Natural killer cell treated with Interleukin-12 subunit alpha and Interleukin-12 subunit beta and Interleukin-15 and Interleukin-18, amount 100 ng/mL, for 72 hours (primary cell): ENCODE measurements around the gene CCDC92. TPM values are rescaled to one million over a fixed set of nuclear protein-coding genes. Genes with fewer than 3 reads are reported as not detected.

Source experiments
- ATAC-seq, 2 donors: fragments of 150-1000 bp; cut with Tn5 transposase in 1 of 2; sonication (Bioruptor Pico), chemical (Tn5 transposase) in 1 of 2; 2 replicates each; pipeline ENCODE4 v1.10.0; 2021
- DNase-seq: peaks from one replicate; pipeline ENCODE4 v3.0.0; 2022; ENCODE audit warnings: low spot score
- H3K27ac Mint-ChIP-seq, 2 donors: 1 replicate in 1 of 2; 2 replicates in 1 of 2; pipeline ENCODE4 v1.8.0; 2022; ENCODE audit warnings: mixed read lengths in 2 of 2, mild to moderate bottlenecking in 1 of 2, moderate library complexity in 1 of 2
- H3K27me3 Mint-ChIP-seq, 2 donors: 1 replicate in 1 of 2; 2 replicates in 1 of 2; pipeline ENCODE4 v1.8.0; 2022; ENCODE audit warnings: mixed read lengths in 2 of 2
- H3K36me3 Mint-ChIP-seq: one replicate; pipeline ENCODE4 v1.8.0; 2022; ENCODE audit warnings: mixed read lengths
- H3K4me1 Mint-ChIP-seq, 2 donors: 1 replicate in 1 of 2; 2 replicates in 1 of 2; pipeline ENCODE4 v1.8.0; 2022; ENCODE audit warnings: low read depth in 2 of 2, mixed read lengths in 2 of 2, mild to moderate bottlenecking in 1 of 2
- H3K4me3 Mint-ChIP-seq: one replicate; pipeline ENCODE4 v1.8.0; 2022; ENCODE audit warnings: mixed read lengths
- H3K9me3 Mint-ChIP-seq: 2 replicates; pipeline ENCODE4 v1.8.0; 2022; ENCODE audit warnings: mixed read lengths
- total RNA-seq, 2 donors: library from RNA; stranded (reverse); gene quantifications; one replicate each; pipeline ENCODE4 v1.2.3, GENCODE V29; 2022

The CCDC92 gene
- total RNA-seq, 2 donors from 2014 or later = 12.9 to 16.2 TPM

DNA sequence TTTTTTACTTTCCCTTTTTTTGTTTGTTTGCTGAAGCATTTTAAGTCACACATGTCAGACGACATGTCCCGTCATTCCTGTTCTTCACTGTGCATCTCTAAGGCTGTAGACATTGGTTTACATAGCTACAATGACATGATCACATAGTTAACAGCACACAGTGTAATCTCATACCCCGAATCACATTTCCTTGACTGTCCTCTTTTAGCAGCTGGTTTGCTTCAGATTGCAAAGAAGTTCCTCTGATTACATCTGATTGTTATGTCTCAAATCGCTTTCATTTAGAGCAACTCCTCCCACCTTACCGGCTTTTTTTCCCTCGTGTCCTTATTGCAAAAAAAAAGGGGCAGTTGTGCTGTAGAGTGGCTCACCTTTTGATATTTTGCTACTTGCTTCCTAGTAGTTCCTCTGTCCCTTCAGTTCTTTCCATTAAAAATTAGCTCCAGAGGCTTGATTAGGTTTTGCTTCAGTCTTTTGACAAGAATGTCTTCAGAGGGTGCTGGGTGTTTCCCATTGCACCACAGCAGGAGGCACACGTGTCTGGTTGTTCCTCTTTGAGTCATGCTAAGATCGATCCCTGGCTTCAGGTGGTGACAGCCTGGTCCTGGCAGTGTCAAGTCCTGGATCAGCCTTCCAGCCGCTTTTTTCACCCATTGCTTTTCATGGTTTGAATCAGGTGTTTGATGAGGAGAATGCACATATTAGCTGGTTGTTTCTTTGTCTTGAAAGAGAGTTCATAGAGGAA lies 35.4 kb upstream of the CCDC92 start:
- no peak for ATAC-seq
- H3K27ac Mint-ChIP-seq = peak overlapping the region in 1 of 2 donors; percentile 41
- no peak overlapping the region for H3K4me3 Mint-ChIP-seq
- H3K9me3 Mint-ChIP-seq = no peaks in the 10 kb centered on the region
- no peaks in the 10 kb centered on the region for H3K27me3 Mint-ChIP-seq
- DNase-seq = no peak
- H3K4me1 Mint-ChIP-seq = peaks cover 27 to 31% of the 10 kb centered on the region in 2 donors
- peaks cover 10% of the 10 kb centered on the region for H3K36me3 Mint-ChIP-seq

DNA sequence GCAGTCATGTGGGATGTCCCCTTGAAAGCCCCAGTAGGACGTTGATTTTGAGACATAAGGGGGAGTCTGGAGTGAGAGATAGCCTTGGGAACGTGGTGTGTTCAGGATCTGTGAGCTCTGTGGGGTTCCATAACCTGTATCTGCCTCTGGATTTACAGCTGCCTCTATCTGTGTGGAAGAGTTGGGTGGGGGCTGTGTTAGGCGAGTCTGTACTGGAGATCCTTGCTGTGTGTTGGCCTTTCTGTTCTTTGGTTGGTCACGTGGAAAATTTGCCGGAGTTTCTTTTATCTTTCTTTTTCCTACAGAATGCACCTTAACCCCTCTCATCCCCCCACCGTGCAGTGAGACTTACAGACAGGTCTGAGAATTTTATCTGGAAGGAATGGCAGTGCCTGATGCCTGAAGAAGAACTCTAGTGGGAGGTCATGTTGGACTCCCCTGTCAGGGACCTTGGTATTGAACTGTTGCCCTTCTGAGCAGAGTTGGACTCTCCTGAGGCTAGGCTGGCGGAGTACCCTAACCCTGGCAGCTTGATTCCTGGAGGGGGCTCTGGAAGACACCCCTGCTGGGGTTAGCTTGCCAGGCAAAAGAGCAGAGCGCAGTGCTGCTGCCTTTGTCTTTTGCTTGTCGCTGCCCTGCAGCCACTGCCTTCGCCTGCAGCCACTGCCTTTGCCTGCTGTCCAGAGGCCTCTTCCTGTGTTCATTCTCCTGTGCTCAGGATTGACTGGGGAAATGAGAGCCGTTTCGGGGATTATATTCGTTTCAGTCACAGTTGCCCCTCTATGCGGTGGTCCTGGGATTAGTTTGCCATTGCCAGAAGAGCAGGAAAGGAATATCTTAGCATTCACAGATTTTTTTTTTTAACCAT lies 34.4 kb upstream of the CCDC92 start:
- no peak overlapping the region for H3K4me3 Mint-ChIP-seq
- H3K9me3 Mint-ChIP-seq = no peaks in the 10 kb centered on the region

DNA sequence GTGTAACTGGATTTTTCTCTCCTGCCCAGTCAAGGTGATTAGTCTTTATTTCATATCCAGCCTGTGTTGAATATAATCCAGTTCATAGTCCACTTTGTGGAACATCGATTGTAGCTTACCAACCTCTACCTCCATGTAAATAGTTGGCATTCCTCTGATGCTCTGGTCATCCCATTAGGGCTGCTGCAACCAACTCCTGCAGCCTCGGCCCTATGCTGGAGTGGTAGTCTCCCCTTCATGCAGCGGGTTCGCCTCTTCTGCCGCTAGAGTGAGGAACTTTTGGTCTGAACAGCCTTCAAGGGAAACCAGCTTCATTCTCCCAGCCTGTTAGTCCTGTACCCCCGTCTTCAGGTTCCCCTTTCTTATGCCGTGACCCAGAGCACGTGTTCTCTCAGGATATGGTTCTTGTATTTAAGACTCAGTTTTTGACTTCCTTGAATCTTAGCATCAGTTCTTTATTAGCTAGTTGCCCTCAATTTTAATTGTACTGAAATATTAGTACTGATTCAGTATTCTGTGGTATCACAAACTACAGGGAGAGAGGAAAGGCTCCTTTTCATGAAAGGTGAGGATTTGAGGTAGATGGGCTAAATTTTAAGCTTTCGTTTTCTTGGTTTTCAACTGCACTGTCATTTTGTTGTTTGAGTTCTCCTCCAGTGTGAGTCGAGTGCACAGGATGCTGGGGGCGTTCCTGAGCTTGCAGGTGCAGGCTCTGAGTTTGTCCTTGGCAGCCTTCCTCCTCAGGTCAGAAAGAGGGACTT lies 33.6 kb upstream of the CCDC92 start:
- Mint-ChIP-seq H3K36me3 (no peaks in the 10 kb centered on the region), H3K4me1 (peaks cover 27 to 31% of the 10 kb centered on the region in 2 donors), H3K27me3 (no peaks in the 10 kb centered on the region), H3K27ac (peak overlapping the region in 1 of 2 donors; percentile 10), H3K4me3 (no peak overlapping the region), H3K9me3 (no peaks in the 10 kb centered on the region)
- no peak for ATAC-seq
- no peak for DNase-seq

More for the DNA sequence above, 34.4 kb upstream of the CCDC92 start:
- Mint-ChIP-seq H3K36me3 (peaks cover 4% of the 10 kb centered on the region), H3K27ac (peak overlapping the region in 1 of 2 donors; percentile 10), H3K4me1 (peaks cover 27 to 31% of the 10 kb centered on the region in 2 donors), H3K27me3 (no peaks in the 10 kb centered on the region)
- no peak for ATAC-seq
- no peak for DNase-seq

DNA sequence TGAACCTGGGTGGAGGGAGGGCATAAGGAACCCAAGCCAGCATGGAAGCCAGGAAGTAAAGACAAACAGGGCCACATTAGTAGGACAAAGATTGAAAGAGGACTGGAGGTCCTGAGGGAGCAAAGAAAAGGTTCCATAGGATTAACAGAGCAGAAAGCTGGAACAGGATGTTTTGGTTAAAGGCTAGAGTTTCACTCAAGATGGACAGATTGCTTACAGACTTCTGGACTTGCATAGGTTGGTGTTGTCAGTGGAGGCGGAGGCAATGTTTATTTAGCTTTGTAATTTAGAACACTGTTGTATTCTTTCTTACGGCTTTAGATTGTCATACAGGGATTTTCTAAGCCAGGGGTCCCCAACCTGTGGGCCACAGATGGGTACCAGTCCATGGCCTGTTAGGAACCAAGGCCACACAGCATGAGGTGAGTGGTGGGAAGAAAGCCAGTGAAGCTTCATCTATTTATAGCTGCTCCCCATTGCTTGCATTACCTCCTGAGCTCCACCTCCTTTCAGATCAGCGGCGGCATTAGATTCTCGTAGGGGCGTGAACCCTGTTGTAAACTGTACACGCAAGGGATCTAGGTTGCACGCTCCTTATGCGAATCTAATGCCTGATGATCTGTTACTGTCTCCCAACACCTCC lies 31.7 kb upstream of the CCDC92 start:
- DNase-seq = no peak
- H3K36me3 Mint-ChIP-seq = no peaks in the 10 kb centered on the region
- no peaks in the 10 kb centered on the region for H3K27me3 Mint-ChIP-seq
- no peak for ATAC-seq
- no peaks in the 10 kb centered on the region for H3K9me3 Mint-ChIP-seq
- no peak overlapping the region for H3K4me3 Mint-ChIP-seq
- no peak overlapping the region for H3K27ac Mint-ChIP-seq
- peaks cover 26 to 27% of the 10 kb centered on the region in 2 donors for H3K4me1 Mint-ChIP-seq

DNA sequence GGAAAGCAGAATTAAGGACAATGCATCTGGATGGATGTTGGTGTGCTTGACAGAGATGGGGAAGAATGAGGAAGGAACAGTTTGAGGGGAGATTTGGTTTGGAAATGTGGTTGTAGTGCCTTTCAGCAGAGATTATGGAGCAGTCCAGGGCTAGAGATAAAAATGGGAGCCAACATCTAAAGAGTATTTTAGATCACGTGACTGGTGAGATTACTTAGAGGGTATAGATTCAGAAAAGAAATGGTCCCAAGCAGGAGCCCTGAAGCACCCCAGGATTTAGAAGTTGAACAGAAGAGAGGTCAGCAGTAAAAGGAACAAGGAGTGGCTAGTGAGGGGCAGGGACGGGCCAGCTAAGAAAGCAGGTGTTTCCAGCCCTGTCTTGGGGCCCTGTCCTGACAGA lies 30.0 kb upstream of the CCDC92 start:
- H3K4me1 Mint-ChIP-seq = peaks cover 21 to 24% of the 10 kb centered on the region in 2 donors
- no peak overlapping the region for H3K27ac Mint-ChIP-seq
- H3K9me3 Mint-ChIP-seq = no peaks in the 10 kb centered on the region
- DNase-seq = no peak
- H3K4me3 Mint-ChIP-seq = no peak overlapping the region
- no peak for ATAC-seq
- H3K36me3 Mint-ChIP-seq = no peaks in the 10 kb centered on the region
- no peaks in the 10 kb centered on the region for H3K27me3 Mint-ChIP-seq

DNA sequence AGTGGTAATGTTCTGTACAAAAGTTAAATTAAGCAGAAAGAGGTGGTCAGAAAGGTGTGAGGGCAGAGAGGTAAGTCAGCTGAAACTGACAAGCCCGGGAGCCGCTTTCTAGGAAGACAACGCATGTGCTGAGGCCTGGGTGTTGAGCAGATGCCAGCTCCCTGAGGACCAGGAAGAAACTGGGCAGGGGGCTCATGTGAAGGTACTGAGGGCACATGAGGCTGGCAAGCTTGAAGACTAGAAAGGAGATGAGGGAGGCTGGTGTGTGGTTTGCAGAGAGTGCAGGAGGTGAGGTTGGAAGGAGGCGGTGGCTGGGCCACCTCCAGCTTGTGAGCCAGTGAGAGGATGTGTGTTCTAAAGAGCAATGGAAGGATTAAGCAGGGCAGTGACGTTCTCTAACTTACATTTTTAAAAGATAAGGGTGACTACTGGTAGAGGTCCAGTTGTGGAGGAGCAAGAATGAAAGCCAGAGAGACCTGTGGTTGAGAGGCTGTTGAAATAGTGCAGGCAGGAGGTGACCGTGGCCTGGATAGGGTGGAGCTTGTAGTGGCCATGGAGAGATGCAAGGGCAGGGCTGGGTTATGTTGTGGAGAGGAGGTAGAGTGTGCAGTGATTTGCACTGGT lies 29.5 kb upstream of the CCDC92 start:
- Mint-ChIP-seq H3K4me3 (no peak overlapping the region), H3K27me3 (no peaks in the 10 kb centered on the region), H3K4me1 (peaks cover 24 to 25% of the 10 kb centered on the region in 2 donors), H3K36me3 (no peaks in the 10 kb centered on the region), H3K27ac (no peak overlapping the region), H3K9me3 (no peaks in the 10 kb centered on the region)
- no peak for ATAC-seq
- DNase-seq = no peak

DNA sequence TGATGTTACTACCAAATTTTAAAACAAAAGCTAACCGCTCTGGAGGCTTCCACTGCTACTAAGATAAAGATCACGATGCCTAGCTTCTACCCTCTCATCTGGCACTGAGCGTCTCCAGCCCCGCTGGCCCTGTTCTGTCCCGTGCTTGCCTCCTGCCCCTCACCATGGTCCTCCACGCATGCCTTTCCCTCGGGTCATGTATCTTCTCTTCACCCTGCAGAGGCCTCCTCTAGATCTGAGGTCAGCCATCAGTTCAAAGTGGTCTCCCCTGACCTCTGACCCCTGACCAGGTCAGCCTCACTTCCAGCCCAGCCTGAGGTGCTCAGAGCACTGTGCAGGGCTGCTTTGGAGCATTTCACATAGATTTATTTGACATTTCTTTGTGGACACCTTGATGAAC lies 28.7 kb upstream of the CCDC92 start:
- no peaks in the 10 kb centered on the region for H3K27me3 Mint-ChIP-seq
- H3K27ac Mint-ChIP-seq = no peak overlapping the region
- H3K9me3 Mint-ChIP-seq = no peaks in the 10 kb centered on the region
- DNase-seq = no peak
- peaks cover 23 to 28% of the 10 kb centered on the region in 2 donors for H3K4me1 Mint-ChIP-seq
- H3K36me3 Mint-ChIP-seq = no peaks in the 10 kb centered on the region
- no peak for ATAC-seq
- no peak overlapping the region for H3K4me3 Mint-ChIP-seq

DNA sequence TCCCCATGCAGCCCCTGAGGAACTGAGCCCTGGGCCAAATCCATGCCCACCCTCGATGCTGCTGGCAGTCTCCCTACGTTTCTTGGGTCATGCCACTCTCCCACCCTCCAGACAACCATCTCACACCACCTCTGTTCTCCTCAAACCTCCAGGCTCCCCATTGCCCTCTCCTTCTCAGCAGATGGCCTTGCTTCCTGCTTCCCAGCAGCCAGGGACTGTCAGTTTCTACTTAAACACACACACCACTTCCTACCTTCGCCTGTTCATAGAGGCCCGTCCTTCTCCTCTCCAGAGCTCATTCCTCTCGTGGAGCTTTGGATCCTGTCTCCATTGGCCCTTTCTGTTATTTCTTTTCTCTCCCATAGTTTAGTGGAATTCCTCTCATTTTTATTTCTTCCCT lies 27.5 kb upstream of the CCDC92 start:
- DNase-seq (no peak), ATAC-seq (no peak)
- Mint-ChIP-seq H3K36me3 (no peaks in the 10 kb centered on the region), H3K4me3 (no peak overlapping the region), H3K27ac (no peak overlapping the region), H3K9me3 (no peaks in the 10 kb centered on the region), H3K4me1 (peaks cover 27 to 32% of the 10 kb centered on the region in 2 donors), H3K27me3 (no peaks in the 10 kb centered on the region)

DNA sequence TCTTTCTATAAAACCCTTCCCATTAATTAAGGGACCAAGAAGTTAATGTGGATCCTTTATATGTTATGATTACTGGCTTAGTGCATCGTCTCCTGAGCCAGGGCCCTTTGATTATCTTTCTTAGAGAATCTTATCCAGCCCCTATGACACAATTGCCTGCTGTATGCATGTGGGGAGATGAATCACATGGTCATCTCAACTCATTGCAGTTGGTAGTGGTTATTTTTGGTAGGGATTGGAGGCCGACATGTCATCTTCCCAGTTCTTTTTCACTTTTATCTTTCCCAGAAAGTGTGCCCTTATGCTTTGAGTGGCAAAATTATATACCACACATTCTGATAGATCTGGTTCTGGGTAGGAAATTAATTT lies 26.3 kb upstream of the CCDC92 start:
- ATAC-seq = no peak
- H3K4me3 Mint-ChIP-seq = no peak overlapping the region
- H3K4me1 Mint-ChIP-seq = peaks cover 34 to 40% of the 10 kb centered on the region in 2 donors
- no peaks in the 10 kb centered on the region for H3K9me3 Mint-ChIP-seq
- H3K27ac Mint-ChIP-seq = no peak overlapping the region
- no peaks in the 10 kb centered on the region for H3K36me3 Mint-ChIP-seq
- H3K27me3 Mint-ChIP-seq = no peaks in the 10 kb centered on the region
- no peak for DNase-seq

DNA sequence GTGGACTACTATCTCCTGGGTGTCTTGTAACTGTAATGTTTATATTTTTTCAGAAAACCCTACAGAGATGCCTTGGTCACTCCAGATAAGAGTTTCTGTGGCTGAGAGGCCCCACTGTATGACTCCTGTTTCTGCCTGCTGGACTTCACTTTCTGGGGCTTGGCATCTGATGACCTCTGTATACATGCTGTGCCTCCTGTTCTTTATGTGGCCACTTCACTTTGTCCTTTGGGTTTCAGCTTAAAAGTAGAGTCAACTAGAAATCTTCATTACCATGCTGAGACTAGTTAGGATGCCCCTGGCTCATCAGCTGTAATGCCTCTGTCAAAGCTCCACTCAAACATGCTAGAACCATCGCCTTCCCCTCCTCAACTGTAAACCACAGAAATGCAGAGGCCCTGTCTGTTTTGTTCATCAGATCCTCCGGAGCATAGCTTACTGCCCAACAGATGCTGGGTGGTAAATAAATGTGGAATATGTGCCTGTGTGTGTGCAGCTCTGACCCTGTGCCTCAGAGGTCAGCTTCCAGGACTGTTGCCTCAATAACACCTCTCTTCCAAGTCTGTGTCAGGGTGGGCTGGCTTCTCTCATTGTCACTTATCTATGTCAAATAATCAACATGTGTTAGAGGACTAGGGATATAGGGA lies 25.8 kb upstream of the CCDC92 start:
- ATAC-seq = no peak
- H3K4me1 Mint-ChIP-seq = peaks cover 34 to 44% of the 10 kb centered on the region in 2 donors
- H3K27me3 Mint-ChIP-seq = no peaks in the 10 kb centered on the region
- DNase-seq = no peak
- H3K36me3 Mint-ChIP-seq = no peaks in the 10 kb centered on the region
- no peak overlapping the region for H3K27ac Mint-ChIP-seq
- H3K9me3 Mint-ChIP-seq = no peaks in the 10 kb centered on the region
- no peak overlapping the region for H3K4me3 Mint-ChIP-seq

DNA sequence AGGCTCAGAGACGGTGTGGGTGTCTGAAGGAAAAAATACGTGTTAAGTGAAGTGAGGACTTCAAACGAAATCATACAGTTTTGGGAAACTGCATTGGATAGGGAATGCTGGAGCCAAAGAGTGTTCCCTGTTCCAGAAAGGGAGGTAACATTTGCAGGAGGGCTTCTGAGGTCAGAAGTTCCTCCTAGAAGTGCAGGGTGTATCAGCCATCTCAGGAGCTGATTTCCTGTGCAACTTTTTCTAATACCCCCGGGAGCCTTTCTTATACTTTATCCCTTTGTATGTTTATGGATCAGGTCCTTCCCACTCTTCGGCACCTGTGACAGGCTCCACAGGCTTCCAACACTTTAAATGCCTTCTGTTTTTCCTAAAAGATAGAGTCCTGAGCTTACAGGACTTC lies 25.3 kb upstream of the CCDC92 start:
- no peaks in the 10 kb centered on the region for H3K36me3 Mint-ChIP-seq
- no peak overlapping the region for H3K27ac Mint-ChIP-seq
- peaks cover 34 to 44% of the 10 kb centered on the region in 2 donors for H3K4me1 Mint-ChIP-seq
- ATAC-seq (no peak), DNase-seq (no peak)
- no peaks in the 10 kb centered on the region for H3K9me3 Mint-ChIP-seq
- no peaks in the 10 kb centered on the region for H3K27me3 Mint-ChIP-seq
- no peak overlapping the region for H3K4me3 Mint-ChIP-seq

DNA sequence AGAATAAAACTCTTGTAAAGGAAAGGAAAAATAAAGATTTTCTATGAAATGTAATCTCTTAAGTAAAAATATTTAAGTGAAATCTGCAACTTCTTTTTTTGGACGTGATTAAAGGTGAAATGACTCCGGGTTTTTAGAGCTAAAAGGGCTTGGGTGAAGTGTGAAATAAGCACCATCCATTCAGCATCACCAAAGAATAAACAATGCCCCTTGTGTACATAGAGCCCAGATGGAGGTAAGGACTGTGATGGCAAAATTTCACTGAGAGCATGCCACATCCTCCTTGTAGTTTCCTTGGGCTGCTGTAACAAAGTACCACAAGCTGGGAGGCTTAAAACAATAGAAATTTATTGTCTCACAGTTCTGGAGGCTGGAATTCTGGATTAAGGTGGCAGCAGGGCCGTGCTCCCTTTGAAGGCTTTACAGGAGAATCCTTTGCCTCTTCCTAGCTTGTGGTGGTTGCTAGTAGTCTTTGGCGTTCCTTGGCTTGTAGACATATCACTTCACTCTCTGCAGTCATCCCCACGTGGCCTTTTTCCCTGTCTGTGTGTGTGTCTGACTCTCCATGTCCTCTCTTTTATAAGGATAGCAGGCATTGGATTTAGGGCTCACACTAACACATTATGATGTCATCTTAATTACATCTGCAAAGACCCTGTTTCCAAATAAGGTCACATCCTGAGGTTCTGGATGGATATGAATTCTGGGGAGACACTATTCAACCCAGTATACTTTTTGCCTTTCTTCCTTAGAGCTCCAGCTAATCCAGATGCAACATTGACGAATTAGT lies 24.6 kb upstream of the CCDC92 start:
- DNase-seq = no peak
- Mint-ChIP-seq H3K27me3 (no peaks in the 10 kb centered on the region), H3K36me3 (no peaks in the 10 kb centered on the region), H3K9me3 (no peaks in the 10 kb centered on the region), H3K27ac (no peak overlapping the region), H3K4me3 (peak overlapping the region; percentile 59), H3K4me1 (peaks cover 34 to 44% of the 10 kb centered on the region in 2 donors)
- ATAC-seq = no peak
